Skeletal muscle tissue (tissue), 4 donors: ENCODE measurements around the gene DDO. TPM values are rescaled to one million over a fixed set of nuclear protein-coding genes. Genes with fewer than 3 reads are reported as not detected.

Source experiments
- H3K27ac ChIP-seq: one replicate; pipeline ENCODE4 v1.7.0; 2013; ENCODE audit warnings: mild to moderate bottlenecking, low read depth, low read length, inconsistent platforms
- H3K27me3 ChIP-seq, 3 donors: one replicate each; pipeline ENCODE4 v1.7.0; 2013; ENCODE audit warnings: low read length in 3 of 3; ENCODE audit not compliant: control insufficient read depth in 3 of 3, insufficient read depth in 3 of 3
- H3K36me3 ChIP-seq, 3 donors: one replicate each; pipeline ENCODE4 v1.7.0; 2013; ENCODE audit warnings: low read length in 3 of 3; ENCODE audit not compliant: control insufficient read depth in 3 of 3, insufficient read depth in 3 of 3
- H3K4me1 ChIP-seq, 3 donors: one replicate each; pipeline ENCODE4 v1.7.0; 2013; ENCODE audit warnings: low read length in 3 of 3, mild to moderate bottlenecking in 3 of 3; ENCODE audit not compliant: control insufficient read depth in 3 of 3, insufficient read depth in 3 of 3
- H3K4me3 ChIP-seq, 3 donors: one replicate each; pipeline ENCODE4 v1.7.0; 2013; ENCODE audit warnings: low read length in 3 of 3
- H3K9ac ChIP-seq, 3 donors: one replicate each; pipeline ENCODE4 v1.7.0; 2013; ENCODE audit warnings: low read length in 3 of 3, mild to moderate bottlenecking in 3 of 3, moderate library complexity in 2 of 3, low read depth in 1 of 3
- H3K9me3 ChIP-seq, 3 donors: one replicate each; pipeline ENCODE4 v1.7.0; 2013; ENCODE audit warnings: low read length in 3 of 3; ENCODE audit not compliant: control insufficient read depth in 3 of 3
- total RNA-seq: library from RNA; depleted of rRNA; stranded (reverse); fragments of >200 nt; gene quantifications from one replicate; pipeline ENCODE4 v1.2.3, GENCODE V29; 2014
- donor health status: Osteomylitis.

The DDO gene
- total RNA-seq, 1 donor from 2014 or later: 4.7 TPM

GRCh38 chr6:110387986-110388385 is 27.4 kb downstream of the DDO start:
- H3K27ac ChIP-seq: no peak overlapping the region
- H3K36me3 ChIP-seq: peaks cover 5% of the 10 kb centered on the region in 3 donors
- H3K27me3 ChIP-seq: no peaks in the 10 kb centered on the region
- no peaks in the 10 kb centered on the region for H3K4me1 ChIP-seq
- no peak overlapping the region for H3K4me3 ChIP-seq
- H3K9me3 ChIP-seq: no peaks in the 10 kb centered on the region
- no peak overlapping the region for H3K9ac ChIP-seq

GRCh38 chr6:110385458-110385863 is 29.9 kb downstream of the DDO start:
- Histone ChIP-seq H3K4me1 (no peaks in the 10 kb centered on the region), H3K36me3 (no peaks in the 10 kb centered on the region), H3K9ac (no peak overlapping the region), H3K27me3 (no peaks in the 10 kb centered on the region), H3K9me3 (no peaks in the 10 kb centered on the region), H3K4me3 (no peak overlapping the region), H3K27ac (no peak overlapping the region)

DNA sequence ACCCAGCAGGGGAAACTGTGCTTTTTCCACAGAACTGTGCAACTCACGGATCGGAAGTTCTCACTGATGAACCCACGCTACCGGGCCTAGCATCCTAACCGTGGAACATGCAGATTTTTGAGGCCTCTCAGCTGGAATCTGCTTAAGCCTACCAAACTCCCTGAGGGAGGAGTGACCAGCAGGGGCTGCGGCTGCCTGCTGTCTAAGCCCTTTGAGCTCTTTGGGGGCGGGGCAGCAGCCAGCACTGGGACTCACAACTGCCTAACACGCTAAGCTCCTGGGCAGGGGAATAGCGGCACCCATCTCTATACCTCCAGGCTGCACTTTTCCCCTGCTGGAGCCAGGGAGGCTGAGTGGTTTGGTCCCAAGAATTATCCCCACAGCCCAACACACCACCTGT is 36.8 kb downstream of the DDO start:
- no peak overlapping the region for H3K27ac ChIP-seq
- no peaks in the 10 kb centered on the region for H3K9me3 ChIP-seq
- no peak overlapping the region for H3K4me3 ChIP-seq
- H3K9ac ChIP-seq: no peak overlapping the region
- no peaks in the 10 kb centered on the region for H3K36me3 ChIP-seq
- no peaks in the 10 kb centered on the region for H3K27me3 ChIP-seq
- no peaks in the 10 kb centered on the region for H3K4me1 ChIP-seq

GRCh38 chr6:110369066-110369465 is 46.3 kb downstream of the DDO start:
- Histone ChIP-seq H3K9ac (no peak overlapping the region), H3K36me3 (no peaks in the 10 kb centered on the region), H3K4me1 (no peaks in the 10 kb centered on the region), H3K27ac (no peak overlapping the region), H3K4me3 (no peak overlapping the region), H3K9me3 (no peaks in the 10 kb centered on the region), H3K27me3 (peaks cover 0 to 4% (median 0%) of the 10 kb centered on the region in 3 donors)

GRCh38 chr6:110368284-110368683 is 47.1 kb downstream of the DDO start:
- H3K4me1 ChIP-seq: no peaks in the 10 kb centered on the region
- no peak overlapping the region for H3K4me3 ChIP-seq
- H3K36me3 ChIP-seq: no peaks in the 10 kb centered on the region
- no peak overlapping the region for H3K27ac ChIP-seq
- peaks cover 0 to 6% (median 0%) of the 10 kb centered on the region in 3 donors for H3K27me3 ChIP-seq
- H3K9ac ChIP-seq: no peak overlapping the region
- H3K9me3 ChIP-seq: no peaks in the 10 kb centered on the region

DNA sequence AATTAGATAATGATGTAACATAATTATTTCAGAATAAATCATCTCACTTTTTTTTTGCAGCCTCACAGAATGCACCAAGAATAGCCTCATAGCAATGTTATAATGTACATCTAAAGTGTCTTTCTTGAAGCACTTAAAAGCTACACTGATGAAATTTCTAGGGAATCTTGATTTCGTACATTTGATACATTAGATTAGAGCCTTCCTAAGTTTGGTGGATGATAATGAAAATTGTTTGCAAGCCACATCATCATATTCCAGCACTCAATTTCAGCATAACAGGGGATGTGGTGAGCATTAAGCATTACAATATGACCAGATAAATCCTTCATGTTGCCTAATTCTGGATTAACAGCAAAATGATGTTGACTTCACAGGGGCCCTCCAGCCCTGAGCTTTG is 47.5 kb downstream of the DDO start:
- Histone ChIP-seq H3K27ac (no peak overlapping the region), H3K4me1 (no peaks in the 10 kb centered on the region), H3K9ac (no peak overlapping the region), H3K36me3 (no peaks in the 10 kb centered on the region), H3K27me3 (peaks cover 0 to 6% (median 0%) of the 10 kb centered on the region in 3 donors), H3K9me3 (no peaks in the 10 kb centered on the region), H3K4me3 (no peak overlapping the region)

GRCh38 chr6:110366975-110367374 is 48.4 kb downstream of the DDO start:
- Histone ChIP-seq H3K27me3 (peaks cover 0 to 9% (median 0%) of the 10 kb centered on the region in 3 donors), H3K36me3 (no peaks in the 10 kb centered on the region), H3K27ac (no peak overlapping the region), H3K9me3 (no peaks in the 10 kb centered on the region), H3K9ac (no peak overlapping the region), H3K4me3 (no peak overlapping the region), H3K4me1 (no peaks in the 10 kb centered on the region)

DNA sequence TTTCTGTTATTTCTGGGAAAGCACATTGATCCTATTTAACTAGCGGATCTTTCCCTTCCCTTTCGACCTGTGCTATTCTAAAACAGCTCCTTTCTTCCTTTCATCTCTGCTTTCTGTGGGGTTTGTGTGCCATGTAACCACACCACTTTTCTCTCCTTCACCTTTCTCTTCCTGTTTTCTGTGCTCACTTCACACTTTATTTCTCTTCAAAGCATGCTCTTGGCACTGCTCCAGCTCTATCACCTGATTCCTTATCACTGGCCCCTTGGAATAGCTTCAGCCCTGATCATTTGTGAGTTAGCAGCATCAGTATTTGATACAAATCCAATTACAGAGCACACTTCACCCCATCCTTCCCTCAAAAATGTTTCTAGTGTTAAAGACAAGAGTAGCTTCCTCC is 49.1 kb downstream of the DDO start:
- Histone ChIP-seq H3K9ac (no peak overlapping the region), H3K9me3 (no peaks in the 10 kb centered on the region), H3K4me3 (no peak overlapping the region), H3K36me3 (no peaks in the 10 kb centered on the region), H3K27ac (no peak overlapping the region), H3K4me1 (no peaks in the 10 kb centered on the region), H3K27me3 (peaks cover 0 to 9% (median 0%) of the 10 kb centered on the region in 3 donors)

DNA sequence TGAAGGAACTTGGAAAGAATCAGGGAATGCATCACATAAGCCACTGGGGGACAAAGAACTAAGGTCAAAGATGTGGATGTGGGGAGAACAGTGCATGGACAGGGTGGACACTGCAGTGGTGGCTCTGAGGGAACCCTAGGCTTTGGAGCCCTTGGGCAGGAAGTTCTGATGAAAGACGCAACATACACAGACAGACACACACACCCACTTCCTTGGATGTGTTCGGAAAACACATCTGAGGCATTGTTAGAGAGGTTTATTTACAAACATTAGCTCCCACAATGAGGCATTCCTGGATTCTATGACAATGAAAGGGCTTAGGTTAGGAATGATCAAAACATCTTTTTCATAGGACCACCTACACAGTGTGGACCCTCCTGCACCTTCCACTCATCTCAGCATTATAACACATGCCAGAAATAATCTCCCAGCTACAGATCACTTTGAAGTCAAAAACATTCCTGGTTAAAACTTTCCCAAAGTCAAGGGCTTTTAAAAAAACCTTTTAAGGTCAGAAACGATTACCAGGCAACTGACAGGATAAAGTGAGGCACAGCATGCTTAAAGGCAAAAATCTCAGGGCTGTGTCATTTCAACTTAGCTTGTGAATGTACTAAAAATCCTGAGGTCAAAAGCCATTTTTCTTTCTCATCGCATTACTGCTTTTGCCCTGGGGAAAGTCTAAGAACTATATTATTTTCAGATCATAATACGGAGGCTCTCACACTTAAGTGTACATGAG is 50.8 kb downstream of the DDO start:
- no peaks in the 10 kb centered on the region for H3K9me3 ChIP-seq
- no peak overlapping the region for H3K4me3 ChIP-seq
- H3K4me1 ChIP-seq: no peaks in the 10 kb centered on the region
- H3K36me3 ChIP-seq: no peaks in the 10 kb centered on the region
- peaks cover 3 to 9% (median 6%) of the 10 kb centered on the region in 3 donors for H3K27me3 ChIP-seq
- H3K27ac ChIP-seq: no peak overlapping the region
- no peak overlapping the region for H3K9ac ChIP-seq

- H3K27ac ChIP-seq: no peak overlapping the region
- H3K36me3 ChIP-seq: no peaks in the 10 kb centered on the region
- H3K9ac ChIP-seq: no peak overlapping the region
Measured at GRCh38 chr6:110363748-110364147, 51.6 kb downstream of the DDO start.

More at GRCh38 chr6:110363748-110364147, 51.6 kb downstream of the DDO start:
- Histone ChIP-seq H3K27me3 (peaks cover 3 to 12% (median 9%) of the 10 kb centered on the region in 3 donors), H3K4me1 (no peaks in the 10 kb centered on the region), H3K9me3 (no peaks in the 10 kb centered on the region), H3K4me3 (no peak overlapping the region)
